ENCODE data around the gene SMIM21.

DNA sequence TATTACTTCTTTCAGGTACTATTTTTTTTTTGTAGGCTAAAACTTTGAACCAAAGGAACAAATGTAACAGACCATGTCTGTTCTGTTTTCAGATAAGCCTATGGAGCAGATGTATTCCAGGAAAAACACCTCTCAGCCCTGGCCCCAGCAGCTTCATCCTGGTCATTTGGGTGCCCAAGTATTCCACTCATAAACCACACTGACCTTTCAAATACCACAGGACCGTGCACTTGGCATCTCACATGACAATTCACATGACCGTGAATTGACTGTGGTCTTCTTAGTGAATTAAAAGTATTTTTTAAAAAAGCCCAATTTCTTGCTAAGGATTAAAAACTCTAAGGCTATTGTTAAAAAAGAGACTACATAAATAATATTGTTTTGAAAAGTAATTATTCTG, 50.2 kb downstream of the SMIM21 start:
- TF ChIP-seq, protein P1, sequence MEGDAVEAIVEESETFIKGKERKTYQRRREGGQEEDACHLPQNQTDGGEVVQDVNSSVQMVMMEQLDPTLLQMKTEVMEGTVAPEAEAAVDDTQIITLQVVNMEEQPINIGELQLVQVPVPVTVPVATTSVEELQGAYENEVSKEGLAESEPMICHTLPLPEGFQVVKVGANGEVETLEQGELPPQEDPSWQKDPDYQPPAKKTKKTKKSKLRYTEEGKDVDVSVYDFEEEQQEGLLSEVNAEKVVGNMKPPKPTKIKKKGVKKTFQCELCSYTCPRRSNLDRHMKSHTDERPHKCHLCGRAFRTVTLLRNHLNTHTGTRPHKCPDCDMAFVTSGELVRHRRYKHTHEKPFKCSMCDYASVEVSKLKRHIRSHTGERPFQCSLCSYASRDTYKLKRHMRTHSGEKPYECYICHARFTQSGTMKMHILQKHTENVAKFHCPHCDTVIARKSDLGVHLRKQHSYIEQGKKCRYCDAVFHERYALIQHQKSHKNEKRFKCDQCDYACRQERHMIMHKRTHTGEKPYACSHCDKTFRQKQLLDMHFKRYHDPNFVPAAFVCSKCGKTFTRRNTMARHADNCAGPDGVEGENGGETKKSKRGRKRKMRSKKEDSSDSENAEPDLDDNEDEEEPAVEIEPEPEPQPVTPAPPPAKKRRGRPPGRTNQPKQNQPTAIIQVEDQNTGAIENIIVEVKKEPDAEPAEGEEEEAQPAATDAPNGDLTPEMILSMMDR (IDR thresholded peaks at IDR 0.05), result no peak
- TF ChIP-seq ZFX (IDR thresholded peaks at IDR 0.05; ENCODE audit: borderline replicate concordance), result no peak
